HepG2 (cell line): Measurements from ENCODE around the gene FAM50A. TPM values are rescaled to one million over a fixed set of nuclear protein-coding genes. Genes with fewer than 3 reads are reported as not detected.

Source experiments
- ARID2 ChIP-seq: sonication (generic); formaldehyde crosslinking; IDR thresholded peaks from 2 replicates; pipeline ENCODE4 v1.8.1; 2022; ENCODE audit warnings: mild to moderate bottlenecking, missing genetic modification reagents, borderline replicate concordance
- ARID4A ChIP-seq: sonication (generic); formaldehyde crosslinking; IDR thresholded peaks from 2 replicates; pipeline ENCODE4 v1.5.0; 2020; ENCODE audit warnings: mild to moderate bottlenecking, missing genetic modification reagents, borderline replicate concordance
- ETS1 ChIP-seq: sonication (generic); formaldehyde crosslinking; IDR thresholded peaks from 2 replicates; pipeline ENCODE4 v1.4.0; 2020; ENCODE audit warnings: missing genetic modification reagents
- GABPB1 ChIP-seq: IDR thresholded peaks from 2 replicates; pipeline ENCODE4 v1.6.1; 2016; ENCODE audit warnings: mild to moderate bottlenecking, missing genetic modification reagents, moderate library complexity, missing compliant biosample characterization
- HNRNPLL ChIP-seq: fragments of 200-400 bp; formaldehyde crosslinking; IDR thresholded peaks from 2 replicates; pipeline ENCODE4 v1.6.1; 2017; ENCODE audit warnings: mild to moderate bottlenecking, low read depth, low read length; ENCODE audit not compliant: poor library complexity, severe bottlenecking
- KDM5B ChIP-seq: sonication (generic); formaldehyde crosslinking; IDR thresholded peaks from 2 replicates; pipeline ENCODE4 v1.4.0; 2020; ENCODE audit warnings: missing genetic modification reagents, mild to moderate bottlenecking, borderline replicate concordance
- LBX2 ChIP-seq: sonication (generic); formaldehyde crosslinking; IDR thresholded peaks from 2 replicates; pipeline ENCODE4 v1.5.0; 2020; ENCODE audit warnings: missing genetic modification reagents, mild to moderate bottlenecking, borderline replicate concordance
- MAX ChIP-seq: IDR thresholded peaks from 2 replicates; pipeline ENCODE4 v1.6.1; 2012; ENCODE audit warnings: inconsistent platforms
- MXD1 ChIP-seq: sonication (generic); formaldehyde crosslinking; IDR thresholded peaks from 2 replicates; pipeline ENCODE4 v1.4.0; 2020; ENCODE audit warnings: mild to moderate bottlenecking, missing genetic modification reagents
- NFKB2 ChIP-seq: sonication (generic); formaldehyde crosslinking; IDR thresholded peaks from 2 replicates; pipeline ENCODE4 v1.4.0; 2020; ENCODE audit warnings: missing genetic modification reagents, borderline replicate concordance
- SAP130 ChIP-seq: IDR thresholded peaks from 2 replicates; pipeline ENCODE4 v1.6.1; 2016; ENCODE audit warnings: low read depth
- ZNF350 ChIP-seq: sonication (generic); formaldehyde crosslinking; IDR thresholded peaks from 2 replicates; pipeline ENCODE4 v1.4.0; 2020; ENCODE audit warnings: mild to moderate bottlenecking, low read depth, missing genetic modification reagents, borderline replicate concordance
- ZNF547 ChIP-seq: sonication (generic); formaldehyde crosslinking; IDR thresholded peaks from 2 replicates; pipeline ENCODE4 v1.5.1; 2020; ENCODE audit warnings: mild to moderate bottlenecking, missing genetic modification reagents
- ZNF678 ChIP-seq: sonication (generic); formaldehyde crosslinking; IDR thresholded peaks from 2 replicates; pipeline ENCODE4 v1.4.0; 2020; ENCODE audit warnings: mild to moderate bottlenecking, missing genetic modification reagents
- ZNF687 ChIP-seq: sonication (generic); formaldehyde crosslinking; IDR thresholded peaks from 2 replicates; pipeline ENCODE4 v1.5.1; 2020; ENCODE audit warnings: mild to moderate bottlenecking, missing genetic modification reagents, moderate library complexity
- ZNF770 ChIP-seq: sonication (generic); formaldehyde crosslinking; IDR thresholded peaks from 2 replicates; pipeline ENCODE4 v1.5.0; 2020; ENCODE audit warnings: mild to moderate bottlenecking, missing genetic modification reagents
- polyA plus RNA-seq, 8 experiments: library from polyadenylated mRNA; depleted of rRNA in 3 of 8; stranded (reverse) in 7 of 8; unstranded in 1 of 8; fragments of >200 nt; fragmentation: Illumina TruSeq in 4 of 8; extraction: Trizol in 4 of 8; gene quantifications; 2 replicates each; pipeline versions ENCODE4 v1.2.1 to v1.2.3, GENCODE V29; 2011 to 2016; ENCODE audit warnings: low read depth in 4 of 8, missing spikeins in 1 of 8, mixed read lengths in 1 of 8; ENCODE audit not compliant: insufficient read depth in 1 of 8
- total RNA-seq, 5 experiments: library from RNA; depleted of rRNA; stranded (reverse); fragments of >200 nt; fragmentation: Illumina TruSeq; extraction: Trizol; gene quantifications; 2 replicates each; pipeline ENCODE4 v1.2.3, GENCODE V29; 2016; ENCODE audit warnings: low read depth in 1 of 5

The FAM50A gene
- total and polyA plus RNA-seq, 2 of the 13 experiments (the other 11 are each of a cell fraction or from before 2014, with no cell fraction given), result 30.7 to 40.7 TPM

- peak; percentile 89 for TF ChIP-seq ZNF687 (CRISPR knock-in tag)
- TF ChIP-seq ARID4A (CRISPR knock-in tag), result 0 out of 2 replicates have a peak, but pooled peaks have one; percentile 7
- TF ChIP-seq KDM5B, result peak; percentile 20; the same call in 1 of the 2 replicates
- TF ChIP-seq ETS1 (CRISPR knock-in tag), result 0 out of 2 replicates have a peak, but pooled peaks have one; percentile 40
- TF ChIP-seq SAP130 (CRISPR knock-in tag), result 0 out of 2 replicates have a peak, but pooled peaks have one; percentile 3
- TF ChIP-seq MXD1, result peak; percentile 36; the same call in 1 of the 2 replicates
- TF ChIP-seq LBX2, result peak; percentile 51; the same call in 1 of the 2 replicates
- peak; percentile 49 for TF ChIP-seq MAX
- TF ChIP-seq NFKB2, result 0 out of 2 replicates have a peak, but pooled peaks have one; percentile 26
- 0 out of 2 replicates have a peak, but pooled peaks have one; percentile 32 for TF ChIP-seq ZNF547 (CRISPR knock-in tag)
- no peak for TF ChIP-seq ZNF350 (CRISPR knock-in tag)
- peak; percentile 42; the same call in 1 of the 2 replicates for TF ChIP-seq GABPB1 (CRISPR knock-in tag)
- no peak for TF ChIP-seq ZNF770 (CRISPR knock-in tag)
- no peak for TF ChIP-seq ARID2 (CRISPR knock-in tag)
- peak; percentile 35; the same call in 1 of the 2 replicates for TF ChIP-seq ZNF678
- peak; percentile 48 for TF ChIP-seq HNRNPLL
These were observed 42.1 kb downstream of the FAM50A start (continued) for GRCh38 chrX:154486052-154486395.
